GM19372 (cell line): ENCODE data around the gene DPEP2.
A peak's percentile ranks its signal among the peaks of the same experiment; 100 is the strongest.
"Not testable (repeated sequence)": the region's sequence is repeated elsewhere in the genome, so short reads cannot be mapped to it uniquely, and the experiment has no call there.

Experiments used
- ATAC-seq: cut with Tn5 transposase; IDR thresholded peaks from one replicate; pipeline ENCODE4 v1.9.1; 2021; ENCODE audit warnings: mild to moderate bottlenecking, low read depth, moderate library complexity; ENCODE audit not compliant: unreplicated experiment

DPEP2 gene

GRCh38 chr16:67977469-67978227 is 21.6 kb downstream of the DPEP2 start:
- ATAC-seq: no peak

DNA sequence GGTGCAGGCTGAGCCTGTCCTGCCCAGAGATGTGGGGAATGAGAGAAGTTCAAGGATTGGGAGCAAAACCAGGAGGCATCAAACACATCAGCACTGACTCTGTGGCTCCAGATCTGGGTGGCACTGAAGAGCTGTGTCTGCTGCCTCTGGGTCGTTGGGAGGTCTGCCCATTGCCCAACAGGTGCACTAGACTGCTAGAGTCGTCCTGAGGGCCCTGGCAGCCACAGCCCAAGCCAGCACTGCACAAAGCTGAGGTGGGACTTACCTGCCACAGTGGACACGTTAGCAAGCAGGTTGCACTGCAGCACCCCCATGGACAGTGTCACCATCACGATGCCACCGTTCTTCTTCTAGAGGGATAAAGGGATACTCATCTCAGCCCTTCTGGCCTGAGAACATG is 22.3 kb downstream of the DPEP2 start:
- no peak for ATAC-seq

DNA sequence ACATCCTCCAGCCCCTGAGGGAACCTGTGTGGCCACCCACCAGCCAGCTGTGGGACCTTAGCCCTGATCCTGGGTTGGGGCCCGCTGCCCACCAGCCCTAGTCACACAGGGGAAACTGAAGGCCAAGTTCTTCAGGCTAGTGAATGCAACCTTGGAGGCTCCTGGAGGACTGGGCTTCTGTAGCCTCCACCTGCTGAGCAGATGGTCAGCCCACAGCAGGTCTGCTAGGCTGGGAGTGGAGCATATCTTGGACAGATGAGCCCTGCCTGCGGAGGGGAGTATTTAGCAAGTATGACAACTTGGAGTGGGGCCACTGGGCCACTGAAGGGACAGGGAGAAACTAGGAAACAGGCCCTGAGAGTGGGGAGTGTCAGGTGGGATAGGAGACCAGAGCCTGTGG is 23.1 kb downstream of the DPEP2 start:
- ATAC-seq: no peak

DNA sequence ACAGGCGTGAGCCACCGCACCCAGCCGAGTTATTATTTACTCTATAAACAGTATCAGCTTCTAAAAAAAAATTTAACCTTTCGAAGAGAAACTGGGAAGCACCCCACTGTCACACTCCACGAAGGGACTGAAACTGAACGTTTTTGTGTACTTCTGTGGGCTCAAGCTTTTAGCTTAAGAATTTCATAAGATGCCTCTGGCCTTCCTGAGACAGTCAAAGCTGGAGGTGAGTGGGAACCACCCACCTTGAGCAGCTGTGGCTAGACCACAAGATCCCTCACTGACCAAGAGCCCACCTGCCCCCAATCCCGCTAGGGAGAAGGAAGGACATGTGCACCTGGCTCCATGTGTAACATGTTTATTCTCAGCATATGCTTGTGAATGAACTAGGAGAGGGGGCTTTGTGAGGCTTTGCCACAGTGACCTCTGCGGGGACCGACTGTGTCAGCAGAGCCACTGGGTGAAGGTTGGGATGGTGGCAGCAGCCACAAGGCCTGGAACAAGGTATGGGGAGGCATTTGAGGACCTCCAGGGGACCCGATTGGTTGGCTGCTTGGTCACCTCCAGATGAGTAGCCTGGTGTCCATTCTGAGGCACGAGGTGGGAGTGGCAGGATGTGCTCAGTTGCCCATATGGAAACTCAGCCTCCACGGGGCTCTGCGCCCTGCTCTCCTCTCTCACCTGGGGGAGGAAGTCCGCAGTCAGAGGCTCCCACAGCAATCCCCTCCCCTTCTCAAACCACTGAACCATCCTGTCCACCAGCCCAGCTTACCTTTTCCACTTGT is 23.8 kb downstream of the DPEP2 start:
- no peak for ATAC-seq

DNA sequence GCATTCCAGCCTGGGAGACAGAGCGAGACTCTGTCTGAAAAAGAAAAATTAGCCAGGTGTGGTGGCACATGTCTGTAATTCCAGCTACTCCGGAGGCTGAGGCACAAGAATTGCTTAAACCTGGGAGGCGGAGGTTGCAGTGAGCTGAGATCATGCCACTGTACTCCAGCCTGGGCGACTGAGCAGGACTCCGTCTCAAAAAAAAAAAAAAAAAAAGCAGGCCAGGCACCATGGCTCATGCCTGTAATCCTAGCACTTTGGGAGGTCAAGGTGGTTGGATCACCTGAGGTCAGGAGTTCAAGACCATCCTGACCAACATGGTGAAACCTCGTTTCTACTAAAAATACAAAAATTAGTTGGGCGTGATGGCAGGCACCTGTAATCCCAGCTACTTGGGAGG is 27.0 kb downstream of the DPEP2 start:
- not testable (repeated sequence) for ATAC-seq

DNA sequence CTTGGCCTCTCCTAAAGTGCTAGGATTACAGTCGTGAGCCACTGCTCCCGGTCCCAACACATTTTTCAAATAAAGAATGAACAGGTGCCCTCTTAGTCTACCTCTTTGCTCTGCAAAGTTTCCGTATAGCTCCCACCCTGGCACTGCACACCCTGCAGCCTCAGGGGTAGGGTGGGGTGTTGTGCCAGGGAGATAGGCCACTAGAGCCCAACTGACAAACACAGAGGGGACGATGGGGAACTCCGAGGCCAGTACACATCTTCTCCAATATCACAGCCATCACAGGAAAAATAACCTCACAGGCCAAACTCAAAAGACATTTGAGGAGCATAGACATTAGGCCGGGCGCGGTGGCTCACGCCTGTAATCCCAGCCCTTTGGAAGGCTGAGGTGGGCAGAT is 28.2 kb downstream of the DPEP2 start:
- ATAC-seq: no peak

DNA sequence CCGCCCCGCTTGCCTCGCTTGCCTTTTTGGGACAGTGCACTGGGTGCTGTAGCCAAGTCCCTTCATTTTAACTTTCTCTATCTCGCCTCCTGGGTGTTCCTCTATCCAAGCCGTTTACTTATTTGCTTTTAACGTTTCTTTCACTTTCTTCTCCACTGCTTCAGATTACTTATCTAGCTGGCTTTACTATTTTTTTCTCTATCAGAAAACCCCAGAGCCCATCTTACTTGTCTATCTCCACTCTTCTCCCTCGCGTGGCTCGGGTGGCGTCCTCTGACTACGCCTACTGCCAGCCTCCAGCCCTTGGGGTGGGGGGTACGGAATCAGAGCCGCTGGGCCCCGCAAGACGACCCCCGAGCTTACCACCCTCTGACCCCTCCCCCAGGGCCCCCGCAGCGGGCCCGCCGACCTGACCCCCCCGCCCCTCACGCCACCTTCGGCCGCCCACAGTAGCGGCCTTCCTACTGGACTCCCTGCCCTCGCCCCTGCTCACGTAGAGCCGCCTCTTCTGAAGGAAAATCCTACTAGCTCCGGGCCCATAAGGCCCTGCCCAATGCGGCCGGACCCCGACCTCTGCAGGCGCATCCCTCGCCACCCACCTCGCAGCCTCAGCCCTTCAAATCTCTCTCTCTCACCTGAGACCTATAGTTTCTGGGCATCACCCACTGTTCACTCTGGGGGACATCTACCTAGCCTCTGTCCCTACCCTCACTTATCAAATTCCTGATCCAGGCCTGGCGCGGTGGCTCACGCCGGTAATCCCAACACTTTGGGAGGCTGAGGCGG is 29.8 kb downstream of the DPEP2 start:
- no peak for ATAC-seq

DNA sequence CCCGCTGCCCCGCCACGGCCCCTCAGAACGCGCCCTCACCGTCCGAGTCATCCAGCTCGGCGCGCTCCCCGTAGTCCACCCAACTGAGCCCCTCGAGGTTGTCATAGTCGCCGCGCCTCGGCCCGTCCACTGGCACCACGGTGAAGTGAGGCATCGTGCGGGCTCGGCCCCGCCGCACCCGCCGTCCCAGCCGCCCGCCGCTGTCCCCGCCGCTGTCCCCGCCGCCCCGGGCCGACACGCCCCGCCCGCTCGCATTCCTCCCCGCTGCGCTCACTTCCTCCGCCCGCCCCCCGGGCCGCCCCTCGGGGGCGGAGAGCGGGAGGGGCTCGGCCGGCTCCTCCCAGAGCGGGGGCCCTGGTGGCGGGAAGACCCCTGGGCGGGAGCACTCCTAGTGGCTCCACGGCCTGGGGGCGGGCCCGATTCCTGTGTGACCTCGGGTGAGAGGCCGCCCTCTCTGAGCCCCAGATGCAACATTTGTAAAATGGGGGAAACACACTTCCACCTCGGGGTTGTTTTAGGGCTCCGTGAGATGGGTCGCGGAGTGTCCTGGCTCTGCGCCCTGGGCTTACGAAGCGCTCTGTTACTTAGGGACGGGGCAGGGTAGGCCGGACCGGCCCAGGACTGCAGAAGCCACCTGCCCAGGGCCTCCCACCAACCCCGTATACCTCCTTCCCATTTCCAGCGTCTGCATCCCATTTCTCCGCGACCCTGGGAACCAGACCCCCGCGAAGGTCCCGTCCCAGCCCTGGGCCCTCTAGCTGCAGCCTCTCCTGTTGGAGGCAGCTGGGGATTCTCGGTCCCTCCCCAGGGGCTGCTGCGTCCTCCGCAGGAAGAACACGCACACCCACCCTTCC is 30.7 kb downstream of the DPEP2 start, which contains the start of gene SLC12A4:
TSS of gene SLC12A4 (minus strand) at position 238 of the 854 bp plus-strand sequence. CDS start at position 154, 84 bp downstream.
- ATAC-seq: peak; percentile 78

DNA sequence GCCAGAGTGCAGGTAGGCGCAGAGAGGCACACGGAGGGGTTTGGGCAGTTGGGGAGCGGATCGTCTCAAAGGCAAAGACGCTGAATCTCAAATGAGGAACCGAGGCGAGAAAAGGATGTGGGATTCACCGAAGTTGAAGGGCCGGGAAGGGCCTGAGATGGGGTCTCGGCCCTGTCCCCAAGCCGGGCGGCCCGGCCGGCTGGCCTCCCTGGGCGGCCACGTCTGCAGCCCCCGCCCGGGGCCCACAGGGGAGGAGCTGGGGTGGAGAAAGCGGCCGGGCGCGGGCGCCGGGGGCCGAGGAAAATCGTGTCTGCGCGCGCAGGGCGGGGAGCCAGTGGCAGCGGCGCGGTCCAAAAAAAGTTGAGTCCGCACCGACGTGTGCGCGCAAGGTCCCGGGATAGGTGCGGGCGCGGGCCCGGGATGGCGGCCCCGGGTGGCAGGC is 31.3 kb downstream of the DPEP2 start:
- ATAC-seq: peak; percentile 24

GRCh38 chr16:67967183-67967957 is 31.9 kb downstream of the DPEP2 start:
- ATAC-seq: no peak

- no peak for ATAC-seq
Observed at GRCh38 chr16:67966549-67967182, 32.6 kb downstream of the DPEP2 start.

DNA sequence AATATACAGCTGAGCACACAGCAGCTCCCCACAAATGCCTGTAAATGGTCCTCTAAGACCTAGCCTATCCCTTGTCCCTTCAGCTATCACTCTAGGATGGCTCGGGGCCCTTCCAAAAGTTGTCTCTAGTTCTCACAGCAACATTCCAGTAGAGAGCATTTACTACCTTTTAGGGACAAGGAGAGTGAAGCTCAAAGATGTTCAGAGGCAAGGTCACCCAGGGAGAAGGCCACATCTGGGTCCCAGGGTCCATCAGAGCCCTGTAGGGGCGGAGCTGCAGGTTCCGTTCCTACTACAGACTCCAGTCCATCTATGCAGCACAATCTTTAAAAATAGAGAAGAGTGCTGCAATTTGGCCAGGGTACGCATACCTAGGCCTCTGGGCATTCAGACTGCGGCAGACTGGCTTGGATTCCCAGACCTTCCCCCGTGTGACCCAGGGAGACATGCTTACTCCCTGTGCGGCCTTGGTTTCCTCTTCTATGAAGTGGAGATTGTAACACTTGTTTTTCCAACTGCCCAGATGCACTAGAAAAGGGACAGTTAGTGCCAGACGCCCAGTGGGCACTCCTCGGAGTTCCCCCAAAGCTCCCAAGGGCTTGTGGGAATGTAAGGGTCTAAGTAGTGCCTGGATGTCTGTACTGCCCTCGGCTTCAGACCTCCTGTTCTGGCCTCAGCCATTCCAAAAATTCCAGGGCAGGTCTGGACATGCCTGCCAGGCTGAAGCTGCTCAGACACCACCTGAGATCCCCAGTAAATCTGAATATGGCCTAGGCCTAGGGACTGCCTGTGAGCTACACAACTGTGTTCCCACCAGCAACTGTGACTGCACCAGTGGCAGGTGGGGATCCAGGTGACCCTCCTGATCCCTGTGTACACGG is 33.4 kb downstream of the DPEP2 start:
- ATAC-seq: no peak

DNA sequence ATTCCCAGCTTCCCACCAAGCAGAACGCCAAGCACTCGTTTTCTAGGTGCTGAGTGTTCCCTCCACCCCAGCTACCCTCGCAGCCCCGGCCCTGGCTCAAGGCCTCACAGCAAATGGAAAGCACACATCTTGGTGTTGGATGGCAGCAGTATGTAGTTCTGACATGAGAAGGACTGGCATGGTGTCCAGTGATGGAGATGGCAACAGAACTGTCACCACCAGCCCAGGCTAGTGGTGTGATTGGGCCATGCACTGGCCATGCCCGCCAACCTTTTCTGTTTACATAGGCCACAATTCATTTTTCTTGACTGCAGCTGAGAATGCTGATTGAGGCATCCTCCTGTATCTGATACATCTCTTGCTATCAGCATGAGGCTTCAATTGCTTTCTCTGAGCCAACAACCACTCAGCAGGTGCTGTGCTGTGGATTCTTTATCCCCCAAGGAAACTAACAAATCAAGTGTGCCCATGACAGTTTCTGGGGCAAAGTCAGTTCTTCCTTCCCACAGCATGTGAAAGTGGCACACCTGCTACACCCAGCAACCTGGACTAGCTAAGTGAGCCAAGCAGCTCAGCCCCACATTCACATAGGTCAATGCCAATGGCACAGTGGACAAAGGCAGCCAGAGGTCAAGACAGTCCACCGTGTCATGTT is 34.7 kb downstream of the DPEP2 start:
- no peak for ATAC-seq

GRCh38 chr16:67963662-67964321 is 35.5 kb downstream of the DPEP2 start:
- no peak for ATAC-seq

DNA sequence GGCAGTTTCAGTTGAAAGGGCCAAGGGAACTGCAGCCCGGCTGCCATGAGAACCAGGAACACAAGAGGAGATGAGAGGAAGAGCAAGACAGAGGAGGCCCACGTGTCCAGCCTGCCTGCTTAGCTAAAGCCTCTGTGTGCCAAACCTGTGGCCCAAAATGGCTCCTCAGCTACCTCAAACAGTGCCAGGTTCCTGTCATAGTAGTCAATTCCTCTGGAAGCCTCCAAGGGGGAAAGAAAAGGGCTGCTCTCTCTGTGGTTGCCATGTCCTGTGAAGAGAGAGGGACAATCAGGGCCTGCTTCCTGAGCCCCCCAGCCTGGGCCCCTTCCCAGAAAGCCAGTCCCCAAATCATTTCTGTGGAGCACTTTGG is 36.0 kb downstream of the DPEP2 start:
- no peak for ATAC-seq

DNA sequence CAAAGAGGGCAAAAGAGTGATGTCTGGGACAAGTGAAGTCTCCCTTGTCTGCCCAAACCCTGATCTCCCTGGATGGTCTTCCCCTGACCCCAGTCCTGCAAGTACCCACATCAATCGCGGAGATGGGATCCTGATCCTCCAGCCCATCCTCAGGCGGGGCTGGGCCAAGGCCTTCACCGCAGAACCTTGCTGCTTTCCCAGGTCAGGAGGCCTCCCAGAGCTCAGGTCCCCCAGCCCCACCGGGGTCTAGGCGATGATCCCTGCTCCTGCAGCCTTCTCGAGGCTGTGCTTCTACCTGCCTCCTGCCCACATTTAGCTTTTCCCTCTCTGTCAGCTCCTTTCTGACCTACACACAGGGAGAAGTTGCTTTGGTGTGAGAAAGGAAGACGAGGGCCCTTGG is 37.1 kb downstream of the DPEP2 start:
- no peak for ATAC-seq

DNA sequence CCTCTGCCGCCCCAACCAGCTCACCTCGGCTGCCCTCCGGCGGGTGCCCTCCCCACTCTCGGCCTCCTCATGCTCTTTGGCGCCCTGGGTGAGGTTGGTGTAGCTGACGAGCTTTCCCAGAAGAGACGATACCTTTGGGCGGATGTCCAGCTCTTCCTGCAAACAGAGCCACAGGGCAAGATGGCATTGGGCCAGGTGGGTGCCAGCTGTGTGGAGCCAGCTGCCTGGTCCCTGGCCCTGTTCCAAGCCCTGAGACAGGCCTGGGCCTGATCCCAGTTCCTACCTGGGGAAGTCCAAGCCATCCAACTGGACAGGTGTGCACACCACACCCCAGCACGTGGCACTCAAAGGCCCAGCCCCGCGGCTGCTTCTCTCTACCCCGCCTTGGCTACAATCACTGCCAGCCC is 37.7 kb downstream of the DPEP2 start:
- ATAC-seq: no peak
